ENCODE data around the gene LRP4. TPM values are rescaled to one million over a fixed set of nuclear protein-coding genes. Genes with fewer than 3 reads are reported as not detected.
"Not testable (repeated sequence)": the region's sequence is repeated elsewhere in the genome, so short reads cannot be mapped to it uniquely, and the experiment has no call there.

LRP4 gene
- total RNA-seq (2014; rRNA removed; shearing (Covaris generic)): 6.6 and 6.8 TPM in 2 replicates

- peaks cover 23% of the 10 kb centered on the region for H3K4me1 ChIP-seq
Observed at GRCh38 chr11:46918083-46918787, at the start of gene LRP4. TSS of gene LRP4 (minus strand) at chr11:46918550. CDS start at chr11:46918379, 171 bp downstream.

GRCh38 chr11:46967962-46968361, 49.6 kb upstream of the LRP4 start:
- H3K4me3 ChIP-seq: no peak overlapping the region

More at GRCh38 chr11:46918083-46918787, at the start of gene LRP4:
- Histone ChIP-seq H3K27ac (no peak within 1 kb of the TSS; the same call in 1 of the 2 replicates), H3K36me3 (no peaks in the 10 kb centered on the region), H3K27me3 (no peaks in the 10 kb centered on the region), H3K4me3 (peak within 1 kb of the TSS; percentile 81), H3K9me3 (replicated peaks) (no peaks in the 10 kb centered on the region)
- DNase-seq: peak; percentile 62 to 70

GRCh38 chr11:46966773-46967172, 48.4 kb upstream of the LRP4 start:
- H3K27me3 ChIP-seq: no peaks in the 10 kb centered on the region
- DNase-seq: no peak
- no peaks in the 10 kb centered on the region for H3K4me1 ChIP-seq
- H3K4me3 ChIP-seq: no peak overlapping the region
- no peak overlapping the region for H3K27ac ChIP-seq
- no peaks in the 10 kb centered on the region for H3K9me3 ChIP-seq (replicated peaks)
- no peaks in the 10 kb centered on the region for H3K36me3 ChIP-seq

More at GRCh38 chr11:46967962-46968361, 49.6 kb upstream of the LRP4 start:
- Histone ChIP-seq H3K36me3 (no peaks in the 10 kb centered on the region), H3K9me3 (replicated peaks) (no peaks in the 10 kb centered on the region), H3K27me3 (no peaks in the 10 kb centered on the region), H3K4me1 (no peaks in the 10 kb centered on the region), H3K27ac (no peak overlapping the region)
- no peak for DNase-seq

GRCh38 chr11:46963844-46964243, 45.5 kb upstream of the LRP4 start:
- H3K27ac ChIP-seq: no peak overlapping the region
- no peak overlapping the region for H3K4me3 ChIP-seq
- H3K4me1 ChIP-seq: no peaks in the 10 kb centered on the region
- peaks cover 2% of the 10 kb centered on the region; the same call in 1 of the 2 replicates for H3K36me3 ChIP-seq
- no peaks in the 10 kb centered on the region for H3K9me3 ChIP-seq (replicated peaks)
- no peak for DNase-seq
- no peaks in the 10 kb centered on the region for H3K27me3 ChIP-seq

GRCh38 chr11:46961886-46962285, 43.5 kb upstream of the LRP4 start:
- H3K4me1 ChIP-seq; H3K9me3 ChIP-seq (replicated peaks); H3K27ac ChIP-seq; H3K36me3 ChIP-seq; H3K4me3 ChIP-seq; DNase-seq; H3K27me3 ChIP-seq: not testable (repeated sequence)

- H3K36me3 ChIP-seq: peaks cover 2% of the 10 kb centered on the region
- H3K4me3 ChIP-seq: no peak overlapping the region
- no peaks in the 10 kb centered on the region for H3K27me3 ChIP-seq
- no peaks in the 10 kb centered on the region for H3K4me1 ChIP-seq
- H3K27ac ChIP-seq: no peak overlapping the region
- no peak for DNase-seq
- H3K9me3 ChIP-seq (replicated peaks): no peaks in the 10 kb centered on the region
Observed at GRCh38 chr11:46961041-46961440, 42.7 kb upstream of the LRP4 start.

GRCh38 chr11:46958777-46959176, 40.4 kb upstream of the LRP4 start:
- H3K9me3 ChIP-seq (replicated peaks): no peaks in the 10 kb centered on the region
- no peak for DNase-seq
- no peak overlapping the region for H3K27ac ChIP-seq
- no peaks in the 10 kb centered on the region for H3K4me1 ChIP-seq
- H3K4me3 ChIP-seq: no peak overlapping the region
- no peaks in the 10 kb centered on the region for H3K27me3 ChIP-seq
- H3K36me3 ChIP-seq: peaks cover 2% of the 10 kb centered on the region

- Histone ChIP-seq H3K4me1 (no peaks in the 10 kb centered on the region), H3K9me3 (replicated peaks) (no peaks in the 10 kb centered on the region)
Observed at GRCh38 chr11:46953093-46953492, 34.7 kb upstream of the LRP4 start.

GRCh38 chr11:46952553-46952952, 34.2 kb upstream of the LRP4 start:
- Histone ChIP-seq H3K9me3 (replicated peaks) (no peaks in the 10 kb centered on the region), H3K4me1 (no peaks in the 10 kb centered on the region), H3K36me3 (no peaks in the 10 kb centered on the region; the same call in 1 of the 2 replicates), H3K27ac (no peak overlapping the region), H3K27me3 (no peaks in the 10 kb centered on the region), H3K4me3 (no peak overlapping the region)
- DNase-seq: no peak

More at GRCh38 chr11:46953093-46953492, 34.7 kb upstream of the LRP4 start:
- no peak for DNase-seq
- Histone ChIP-seq H3K4me3 (no peak overlapping the region), H3K36me3 (no peaks in the 10 kb centered on the region; the same call in 1 of the 2 replicates), H3K27me3 (no peaks in the 10 kb centered on the region), H3K27ac (no peak overlapping the region)

- Histone ChIP-seq H3K27ac (no peak overlapping the region), H3K9me3 (replicated peaks) (no peaks in the 10 kb centered on the region), H3K4me3 (no peak overlapping the region), H3K36me3 (no peaks in the 10 kb centered on the region), H3K27me3 (no peaks in the 10 kb centered on the region), H3K4me1 (no peaks in the 10 kb centered on the region)
- DNase-seq: no peak
Observed at GRCh38 chr11:46951864-46952263, 33.5 kb upstream of the LRP4 start.

GRCh38 chr11:46949297-46949696, 30.9 kb upstream of the LRP4 start:
- H3K9me3 ChIP-seq (replicated peaks): no peaks in the 10 kb centered on the region
- H3K4me1 ChIP-seq: no peaks in the 10 kb centered on the region
- no peak overlapping the region for H3K4me3 ChIP-seq
- H3K27ac ChIP-seq: no peak overlapping the region
- DNase-seq: no peak
- no peaks in the 10 kb centered on the region for H3K36me3 ChIP-seq
- no peaks in the 10 kb centered on the region for H3K27me3 ChIP-seq

GRCh38 chr11:46948378-46949131, 30.2 kb upstream of the LRP4 start:
- no peak for DNase-seq
- Histone ChIP-seq H3K4me1 (no peaks in the 10 kb centered on the region), H3K36me3 (no peaks in the 10 kb centered on the region), H3K27ac (no peak overlapping the region), H3K4me3 (no peak overlapping the region), H3K9me3 (replicated peaks) (no peaks in the 10 kb centered on the region), H3K27me3 (no peaks in the 10 kb centered on the region)

- H3K27me3 ChIP-seq: no peaks in the 10 kb centered on the region
- H3K36me3 ChIP-seq: no peaks in the 10 kb centered on the region
- H3K4me1 ChIP-seq: no peaks in the 10 kb centered on the region
- DNase-seq: no peak
- no peaks in the 10 kb centered on the region for H3K9me3 ChIP-seq (replicated peaks)
- no peak overlapping the region for H3K4me3 ChIP-seq
- H3K27ac ChIP-seq: no peak overlapping the region
Observed at GRCh38 chr11:46947399-46948077, 29.2 kb upstream of the LRP4 start.

GRCh38 chr11:46944356-46945075, 26.2 kb upstream of the LRP4 start:
- no peaks in the 10 kb centered on the region for H3K27me3 ChIP-seq
- H3K4me3 ChIP-seq: no peak overlapping the region
- H3K9me3 ChIP-seq (replicated peaks): no peaks in the 10 kb centered on the region
- no peaks in the 10 kb centered on the region for H3K4me1 ChIP-seq
- no peak overlapping the region for H3K27ac ChIP-seq
- DNase-seq: no peak
- no peaks in the 10 kb centered on the region for H3K36me3 ChIP-seq

All from SJCRH30 (cell line).